Activated CD8-positive, alpha-beta memory T cell treated with anti-CD3 and anti-CD28 coated beads, Interleukin-2, amount 50 U/mL, for 1 hour (primary cell): ENCODE data around the gene FKBP5.

Experiments used
- DNase-seq: peaks from one replicate; pipeline ENCODE4 v3.0.0-alpha.2; 2020; ENCODE audit errors: extremely low read depth

FKBP5 gene

DNA sequence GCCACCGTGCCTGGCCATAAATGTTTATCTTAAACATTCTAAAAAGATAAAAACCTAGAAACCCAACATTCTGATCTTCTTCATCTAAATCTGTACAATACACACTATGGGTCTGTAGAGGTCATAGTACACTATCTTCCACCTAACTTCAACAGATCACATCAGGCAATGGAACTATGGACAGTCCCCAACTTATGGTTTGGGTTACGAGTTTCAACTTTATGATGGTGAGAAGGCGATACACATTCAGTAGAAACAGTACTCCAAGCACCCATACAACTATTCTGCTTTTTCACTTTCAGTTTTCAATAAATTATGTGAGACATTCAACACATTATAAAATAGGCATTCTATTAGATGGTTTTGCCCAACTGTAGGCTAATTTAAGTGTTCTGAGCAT is 23.1 kb downstream of the FKBP5 start:
- no peak for DNase-seq

DNA sequence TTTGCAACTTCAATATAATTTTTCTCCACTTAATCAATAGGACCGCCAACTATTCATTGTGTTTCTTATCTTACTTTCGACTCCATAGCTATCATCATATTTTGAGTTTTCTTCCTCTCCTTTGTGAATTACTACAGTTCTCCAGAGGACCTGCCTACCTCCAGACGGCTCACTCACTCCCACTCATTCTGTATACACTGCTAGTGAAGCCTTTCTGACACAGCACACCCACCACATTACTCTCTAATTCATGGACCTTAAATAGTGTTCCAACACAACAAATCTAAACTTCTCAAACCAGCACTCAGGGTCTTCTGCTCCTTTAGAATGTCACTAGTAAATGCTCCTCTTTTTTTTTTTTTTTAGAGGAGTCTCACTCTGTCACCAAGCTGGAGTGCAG is 23.8 kb downstream of the FKBP5 start:
- DNase-seq = no peak

DNA sequence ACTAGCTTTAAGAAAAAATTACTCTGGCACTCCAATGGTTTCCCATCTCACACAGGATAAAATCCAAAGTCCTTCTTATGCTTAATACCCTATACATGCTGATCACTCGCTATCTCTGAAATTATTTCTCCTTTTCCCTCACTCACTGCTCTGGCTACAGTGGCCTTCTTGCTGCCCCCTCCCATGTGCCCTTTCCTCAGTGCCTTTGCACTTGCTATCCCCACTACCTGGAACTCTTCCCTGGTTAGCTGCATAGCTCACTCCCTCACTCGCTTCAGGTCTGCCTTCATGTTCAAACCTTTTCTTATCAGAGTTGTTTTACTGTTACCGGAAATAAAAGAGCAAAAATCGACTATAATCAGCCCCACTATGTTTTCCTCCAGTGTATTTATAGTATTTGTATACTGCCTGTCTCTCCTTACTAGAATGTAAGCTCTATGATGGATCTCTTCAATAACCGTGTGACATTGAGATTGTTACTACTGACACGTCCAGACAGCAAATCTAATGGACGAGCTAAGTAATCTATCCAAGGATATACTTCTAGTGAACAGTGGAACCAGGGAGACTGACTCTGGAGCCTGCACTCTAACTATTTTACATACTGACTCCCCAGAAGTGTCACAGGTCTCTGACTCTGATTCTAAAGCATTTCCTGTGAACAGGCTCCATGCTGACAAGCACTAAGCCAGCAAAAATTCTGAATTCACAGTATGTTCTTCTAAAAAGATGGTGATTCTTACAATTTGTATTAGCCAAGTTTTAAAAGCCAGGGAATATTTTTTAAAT is 25.1 kb downstream of the FKBP5 start:
- no peak for DNase-seq

DNA sequence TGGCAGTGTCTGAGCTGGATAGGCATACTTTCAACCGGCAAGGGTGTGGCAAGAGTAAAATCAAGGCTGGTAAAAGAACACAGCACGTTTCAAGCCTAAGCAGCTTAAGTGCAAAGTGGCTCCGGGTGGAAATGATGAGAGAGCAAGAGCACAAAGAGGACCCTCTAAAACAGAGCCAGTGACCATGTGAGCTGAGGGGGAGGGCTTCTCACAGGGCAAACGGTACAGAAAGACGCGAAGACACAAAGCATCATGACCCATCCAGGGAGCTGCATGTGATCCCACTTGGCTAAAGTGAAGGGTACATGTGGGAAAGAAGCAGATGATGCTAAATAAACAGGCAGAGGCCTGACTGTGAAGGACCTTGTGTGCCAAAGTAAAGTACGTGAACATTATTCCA is 25.7 kb downstream of the FKBP5 start:
- no peak for DNase-seq

DNA sequence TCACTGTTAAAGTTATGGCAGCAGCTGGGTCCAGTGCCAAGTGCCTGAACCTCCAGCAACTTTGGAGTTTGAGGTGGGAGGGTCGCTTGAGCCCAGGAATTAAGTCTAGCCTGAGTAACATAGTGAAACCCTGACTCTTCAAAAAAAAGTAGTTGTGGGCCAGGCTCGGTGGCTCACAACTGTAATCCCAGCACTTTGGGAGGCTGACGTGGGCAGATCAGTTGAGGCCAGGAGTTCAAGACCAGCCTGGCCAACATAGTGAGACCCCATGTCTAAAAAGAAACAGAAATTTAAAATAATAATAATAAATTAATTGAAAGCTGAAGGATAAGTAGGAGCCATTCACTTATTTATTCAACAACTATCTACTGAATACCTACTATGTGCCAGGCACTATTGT is 33.8 kb downstream of the FKBP5 start:
- DNase-seq = no peak

DNA sequence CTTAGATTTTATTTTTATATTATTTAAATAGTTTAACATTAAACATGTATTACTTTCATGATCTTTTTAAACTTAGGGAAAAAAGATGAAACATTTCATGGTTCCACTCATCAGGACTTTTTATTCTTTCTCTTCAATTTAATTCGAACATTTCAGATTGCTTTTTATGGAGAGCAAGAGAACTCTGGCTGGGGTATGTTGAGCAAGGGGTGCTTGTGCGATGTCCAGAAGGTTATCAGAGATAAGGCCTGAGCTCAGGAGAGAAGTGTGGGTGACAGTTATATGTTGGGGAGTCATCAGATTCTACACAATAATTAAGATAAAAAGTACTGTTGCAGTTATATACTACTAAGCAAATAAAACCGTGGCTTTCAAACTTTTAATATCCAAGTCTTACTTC is 37.5 kb downstream of the FKBP5 start:
- DNase-seq = no peak

DNA sequence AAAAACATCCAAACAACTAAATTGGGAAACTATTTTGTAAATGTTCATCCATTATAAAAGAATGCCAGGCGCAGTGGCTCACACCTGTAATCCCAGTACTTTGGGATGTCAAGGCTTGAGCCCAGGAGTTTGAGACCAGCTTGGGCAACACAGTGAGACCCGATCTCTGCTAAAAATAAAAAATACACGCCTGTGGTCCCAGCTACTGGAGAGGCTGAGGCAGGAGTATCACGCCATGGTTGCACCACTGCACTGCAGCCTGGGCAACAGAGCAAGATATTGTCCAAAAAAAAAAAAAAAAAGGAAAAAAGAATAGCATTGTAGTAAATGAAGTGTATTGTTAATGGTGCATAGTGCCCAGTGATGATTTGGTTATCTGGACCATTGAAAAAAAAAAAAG is 38.7 kb downstream of the FKBP5 start:
- no peak for DNase-seq

DNA sequence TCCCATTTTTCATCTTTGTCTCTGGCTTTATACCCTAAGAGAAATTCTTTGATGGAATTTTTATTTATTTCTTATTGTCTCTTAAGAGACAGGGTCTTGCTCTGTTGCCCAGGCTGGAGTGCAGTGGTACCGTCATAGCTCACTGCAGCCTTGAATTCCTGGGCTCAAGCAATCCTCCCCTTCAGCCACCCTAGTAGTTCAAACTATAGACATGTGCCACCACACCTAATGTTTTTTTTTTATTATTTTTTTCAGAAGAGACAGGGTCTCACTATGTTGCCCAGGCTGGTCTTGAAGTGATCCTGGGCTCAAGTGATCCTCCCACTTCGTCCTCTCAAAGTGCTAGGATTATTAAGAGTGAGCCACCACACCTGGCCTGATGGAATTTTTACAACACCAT is 40.5 kb downstream of the FKBP5 start:
- DNase-seq = no peak

DNA sequence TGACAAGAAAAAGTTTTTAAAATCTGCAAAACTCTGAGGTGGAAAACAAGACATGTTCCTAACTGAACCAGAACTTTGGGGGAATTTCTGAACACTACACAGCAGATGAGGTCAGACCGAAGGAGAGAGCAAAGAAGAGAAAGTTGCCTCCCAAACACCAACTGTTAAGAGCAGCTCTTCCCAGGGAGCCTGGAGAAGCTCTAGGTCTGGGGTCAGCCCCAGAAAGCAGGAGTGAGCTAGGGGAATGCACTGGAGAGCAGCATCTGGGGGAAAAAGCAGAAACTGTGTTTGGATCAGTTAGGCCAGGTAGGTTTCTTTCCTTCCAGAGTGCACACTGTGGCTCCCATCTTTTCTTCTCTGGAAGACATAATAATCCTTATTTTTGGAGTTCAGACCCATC is 41.3 kb downstream of the FKBP5 start:
- no peak for DNase-seq

DNA sequence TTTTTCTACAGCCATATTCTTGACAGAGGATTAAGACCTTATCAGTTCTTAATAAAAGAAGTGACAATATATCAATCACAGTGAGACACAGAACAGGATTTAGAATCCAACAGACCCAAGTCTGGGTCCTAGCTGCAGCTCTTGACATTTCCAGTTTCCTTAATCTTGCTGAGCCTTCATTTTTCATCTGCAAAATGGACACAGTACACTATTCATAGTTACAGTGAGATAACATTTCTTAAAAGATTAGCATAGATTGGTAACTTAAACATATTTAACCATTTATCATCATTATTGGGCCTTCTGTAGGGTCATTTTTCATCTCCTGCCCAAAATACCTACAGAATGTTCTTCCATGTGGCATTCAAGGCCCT is 45.6 kb downstream of the FKBP5 start:
- DNase-seq = no peak

DNA sequence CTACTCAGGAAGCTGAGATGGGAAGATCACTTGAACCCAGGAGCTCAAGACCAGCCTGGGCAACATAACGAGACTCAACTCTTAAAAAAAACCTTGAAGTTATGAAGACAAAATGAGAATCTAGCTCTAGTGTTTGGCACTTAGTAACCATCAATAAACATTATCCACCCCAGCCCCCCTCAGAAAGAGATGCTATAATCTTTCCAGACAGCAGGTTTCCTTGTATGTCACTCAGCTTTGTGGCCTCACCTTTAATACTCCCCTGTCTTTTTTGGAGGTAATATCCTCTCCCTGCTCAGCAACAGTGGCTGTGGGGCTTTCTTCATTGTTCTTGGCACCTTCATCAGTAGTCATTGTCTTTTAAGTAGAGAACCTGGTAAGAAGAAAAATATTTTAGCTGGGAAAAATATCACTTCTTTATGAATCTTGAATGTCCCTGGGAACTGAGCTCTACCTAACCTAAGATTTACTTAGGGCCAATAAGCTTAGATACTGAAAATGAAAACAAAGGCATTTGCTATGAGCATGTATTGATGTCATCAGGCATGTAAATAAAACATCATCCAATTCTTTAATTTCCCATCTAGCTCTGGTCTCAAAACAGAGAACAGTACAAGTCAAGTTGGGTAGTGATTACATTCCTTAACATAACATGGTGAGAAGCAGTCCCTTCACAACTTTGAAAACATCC is 46.1 kb downstream of the FKBP5 start:
- no peak for DNase-seq

DNA sequence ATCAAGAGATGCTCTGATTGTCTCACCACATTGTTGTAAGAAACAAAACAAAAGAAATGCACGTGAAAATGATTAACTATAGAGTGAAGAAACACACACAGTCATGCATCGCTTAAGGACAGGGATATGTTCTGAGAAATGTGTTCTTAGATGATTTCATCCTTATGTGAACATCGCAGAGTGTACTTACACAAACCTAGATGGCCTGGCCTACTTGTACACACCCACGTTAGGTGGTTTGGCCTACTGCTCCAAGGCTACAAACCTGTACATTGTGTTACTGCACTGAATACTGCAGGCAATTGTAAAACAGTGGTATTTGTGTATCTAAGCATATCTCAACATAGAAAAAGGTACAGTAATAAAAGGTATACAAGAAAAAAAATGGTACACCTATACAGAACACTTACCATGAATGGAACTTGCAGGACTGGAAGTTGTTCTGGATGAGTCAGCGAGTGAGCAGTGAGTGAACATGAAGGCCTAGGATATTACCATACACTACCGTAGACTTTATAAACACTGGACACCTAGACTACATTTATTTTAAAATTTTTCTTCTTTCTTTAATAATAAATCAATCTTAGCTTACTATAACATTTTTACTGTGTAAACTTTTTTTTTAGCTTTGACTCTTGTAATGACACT is 48.6 kb downstream of the FKBP5 start:
- no peak for DNase-seq

DNA sequence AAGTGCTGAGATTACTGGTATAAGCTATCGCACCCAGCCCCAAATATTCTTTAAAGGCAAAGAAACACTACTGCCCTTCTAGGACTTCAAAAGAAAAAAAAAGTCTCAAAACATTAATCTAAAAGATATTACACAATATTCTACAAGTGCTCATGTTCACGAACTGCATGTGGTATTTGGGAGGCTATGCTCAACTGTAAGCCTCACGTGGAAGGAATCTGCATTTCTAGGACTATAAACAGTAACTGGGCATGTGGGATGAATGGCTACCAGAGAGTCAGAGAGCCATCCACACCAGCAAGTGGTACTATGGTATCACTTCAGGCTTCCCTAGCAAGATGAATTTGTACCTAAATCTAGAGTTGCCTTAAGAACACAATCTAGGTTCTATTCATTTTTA is 50.0 kb downstream of the FKBP5 start:
- DNase-seq = no peak

DNA sequence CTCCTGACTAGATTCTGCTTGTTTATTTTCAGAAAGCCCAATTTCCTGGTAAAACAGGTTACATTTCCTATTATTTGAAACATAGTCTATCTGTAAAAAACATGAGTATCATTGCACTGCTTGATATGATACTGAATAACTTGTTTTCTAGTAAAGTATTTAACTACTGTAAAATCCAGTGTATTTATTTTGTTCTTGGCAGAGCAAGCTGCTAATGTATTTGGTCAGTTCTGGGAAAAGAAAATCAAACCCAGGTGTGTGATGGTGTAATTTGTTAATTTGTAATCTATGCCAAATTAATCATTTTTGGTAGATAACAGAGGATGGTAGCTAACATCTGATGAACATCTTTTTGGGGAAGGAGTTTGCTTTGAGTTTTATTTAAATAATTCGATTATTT is 50.8 kb downstream of the FKBP5 start:
- no peak for DNase-seq

DNA sequence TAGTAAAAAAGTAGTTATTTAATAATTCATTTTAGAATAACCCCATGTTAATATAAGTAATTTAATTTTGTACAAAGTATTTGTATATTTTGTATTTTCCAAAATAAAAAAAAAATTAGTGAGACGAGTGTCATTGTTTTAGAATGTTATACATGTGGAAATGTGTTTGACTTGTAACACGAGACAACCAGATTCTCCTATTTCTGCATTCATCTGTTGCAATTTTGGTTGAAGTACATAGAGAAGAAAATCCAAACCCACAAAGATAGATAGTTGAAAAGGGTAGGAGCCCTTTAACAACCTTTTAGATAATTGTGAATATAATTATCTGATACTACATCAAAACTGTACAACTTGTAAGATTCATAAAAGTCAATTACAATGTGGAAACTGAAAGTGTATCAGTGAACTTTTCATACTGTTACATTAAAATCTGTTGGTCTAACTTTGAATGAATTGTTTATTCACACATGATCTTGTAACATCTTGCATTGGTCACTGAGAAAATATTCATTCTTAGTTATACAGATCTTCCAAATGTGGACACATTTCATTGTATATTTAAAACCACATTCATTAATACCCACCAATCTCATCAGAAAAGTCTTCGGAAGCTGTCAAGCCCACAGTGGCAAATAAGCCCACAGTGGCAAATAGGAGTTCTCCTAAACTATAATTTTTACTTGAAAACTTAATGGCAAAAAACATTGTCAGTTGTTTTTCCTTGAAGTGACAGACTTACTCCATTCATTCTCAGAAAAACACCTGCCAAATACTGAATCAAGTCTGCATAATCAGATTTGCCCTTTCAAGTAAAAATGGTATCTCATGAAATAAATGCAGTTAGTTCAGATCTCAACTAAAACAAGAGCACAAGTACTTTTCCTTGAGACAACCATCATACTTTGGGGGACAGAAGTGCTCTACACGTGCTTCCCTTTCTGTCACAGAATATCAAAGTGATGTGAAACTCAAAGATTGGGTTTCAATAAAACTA is 52.8 kb downstream of the FKBP5 start:
- DNase-seq = no peak

DNA sequence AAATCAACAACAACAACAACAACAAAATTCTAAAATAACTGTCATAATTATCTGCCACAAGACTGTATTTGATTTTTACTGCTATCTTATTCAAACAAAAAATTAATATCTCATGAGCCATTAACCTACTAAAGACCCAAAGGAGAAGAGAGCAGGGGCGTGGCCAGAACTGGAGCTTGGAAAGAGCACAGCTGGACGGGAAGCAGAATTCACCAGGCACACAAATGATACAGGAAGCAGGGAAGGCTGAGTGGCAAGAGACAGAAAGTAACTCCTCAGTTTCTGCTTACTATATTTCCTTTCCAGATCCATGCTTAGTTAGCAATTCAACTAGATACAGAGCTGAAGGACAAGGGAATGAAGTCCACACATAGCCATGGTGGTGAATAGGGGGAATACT is 54.4 kb downstream of the FKBP5 start:
- DNase-seq = no peak

DNA sequence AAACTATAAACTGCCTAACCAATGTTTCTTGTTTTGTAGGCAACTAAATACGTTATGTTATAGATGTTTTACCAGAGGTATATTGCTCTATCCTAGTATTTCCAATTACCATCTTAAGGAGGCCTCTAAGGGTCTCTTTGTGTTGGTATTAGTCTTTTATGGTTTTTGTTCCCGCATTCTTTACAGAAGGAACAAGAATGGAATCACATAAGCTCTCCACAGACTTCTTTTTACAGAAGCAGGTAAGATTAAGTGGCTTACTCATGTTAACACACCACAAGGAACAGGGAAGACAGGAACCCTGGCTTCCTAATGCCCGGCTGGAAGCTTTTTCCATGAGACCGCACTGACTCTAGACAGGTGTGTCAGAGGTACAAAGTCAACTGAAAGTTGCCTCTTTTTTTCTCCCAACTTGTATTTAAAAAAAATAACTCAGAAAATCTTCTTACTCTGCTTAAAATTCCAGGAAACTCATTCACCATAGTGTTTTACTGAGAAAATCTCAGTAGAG is 55.1 kb downstream of the FKBP5 start:
- no peak for DNase-seq

DNA sequence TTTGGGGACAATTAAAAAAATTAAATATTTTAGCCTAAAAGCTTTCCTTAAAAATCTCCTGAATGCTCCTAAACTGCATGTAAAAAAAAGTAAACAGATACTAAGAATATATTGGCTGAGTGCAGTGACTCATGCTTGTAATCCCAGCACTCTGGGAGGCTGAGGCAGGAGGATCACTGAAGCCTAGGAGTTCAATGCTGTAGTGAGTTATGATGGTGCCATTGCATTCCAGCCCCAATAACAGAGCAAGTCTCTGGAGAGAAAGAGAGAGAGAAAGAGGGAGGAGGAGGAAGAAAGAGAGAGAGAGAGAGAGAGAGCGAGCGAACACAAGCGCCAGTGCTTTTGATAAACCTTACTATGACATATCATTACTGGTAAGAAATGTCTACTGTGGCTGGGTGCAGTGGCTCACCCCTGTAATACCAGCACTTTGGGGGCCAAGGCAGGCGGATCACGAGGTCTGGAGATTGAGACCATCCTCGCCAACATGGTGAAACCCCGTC is 58.8 kb downstream of the FKBP5 start:
- no peak for DNase-seq

DNA sequence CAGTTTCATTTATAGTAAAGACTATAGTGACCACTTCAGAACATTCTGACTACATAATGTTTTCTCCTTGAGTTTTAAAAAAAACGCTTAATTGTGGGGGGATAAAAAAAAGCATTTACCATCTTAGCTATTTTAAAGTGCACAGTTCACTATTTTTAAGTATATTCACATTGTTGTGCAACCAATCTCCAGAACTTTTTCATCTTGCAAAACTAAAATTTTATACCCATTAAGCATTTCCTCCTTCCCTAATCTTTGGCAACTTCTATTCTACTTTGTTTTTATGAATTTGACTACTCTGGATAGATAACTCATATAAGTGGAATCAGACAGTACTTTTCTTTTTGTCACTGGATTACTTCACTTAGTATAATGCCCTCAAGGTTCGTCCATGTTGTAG is 62.3 kb downstream of the FKBP5 start:
- no peak for DNase-seq

DNA sequence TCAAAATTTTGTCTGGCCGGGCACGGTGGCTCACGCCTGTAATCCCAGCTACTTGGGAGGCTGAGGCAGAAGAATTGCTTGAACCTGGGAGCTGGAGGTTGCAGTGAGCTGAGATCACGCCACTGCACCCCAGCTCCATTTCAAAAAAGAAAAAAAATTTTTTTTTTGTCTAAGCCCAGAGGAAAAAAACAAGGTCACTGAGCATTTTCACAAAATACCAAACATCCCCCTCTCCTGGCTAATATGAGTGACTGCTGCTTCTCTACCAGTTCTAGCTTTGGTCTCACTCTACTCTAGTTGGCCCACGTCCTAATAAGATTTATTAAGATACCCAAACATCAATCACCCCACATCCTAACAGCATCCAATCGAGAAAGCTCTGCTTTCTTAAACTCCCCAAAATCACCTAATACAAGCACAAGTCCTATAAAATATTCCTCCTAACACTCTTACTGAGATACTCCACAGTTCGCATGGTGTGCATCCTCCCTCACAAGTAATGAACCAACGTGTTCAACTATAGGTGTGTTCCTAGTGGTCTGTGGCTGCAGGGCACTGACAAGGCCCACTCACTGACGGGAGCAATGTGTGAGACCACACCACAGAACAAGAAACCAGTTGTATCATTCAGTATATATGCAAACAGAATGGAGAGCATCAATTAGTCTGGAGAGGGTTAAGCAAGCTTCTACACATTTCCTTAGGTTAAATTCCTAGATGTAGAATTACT is 64.2 kb downstream of the FKBP5 start:
- no peak for DNase-seq

DNA sequence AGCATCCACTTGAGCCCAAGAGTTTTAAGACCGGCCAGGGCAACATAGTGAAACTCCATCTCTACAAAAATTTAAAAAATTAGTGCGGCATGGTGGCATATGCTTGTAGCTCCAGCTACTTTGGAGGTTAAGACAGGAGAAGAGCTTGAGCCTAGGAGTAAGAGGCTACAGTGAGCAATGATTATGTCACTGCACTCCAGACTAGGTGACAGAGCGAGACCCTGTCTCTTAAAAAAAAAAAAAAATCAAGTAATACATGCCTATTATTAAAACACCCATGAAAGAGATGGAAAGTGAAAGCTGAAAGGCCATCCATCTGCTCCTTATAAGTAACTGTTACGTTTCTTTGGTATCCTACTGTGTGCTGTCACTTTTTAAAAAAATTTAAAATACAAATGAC is 66.4 kb downstream of the FKBP5 start:
- DNase-seq = no peak
